WTC11 (cell line): ENCODE measurements around the gene ROBO1. TPM values are rescaled to one million over a fixed set of nuclear protein-coding genes. Genes with fewer than 3 reads are reported as not detected.

Experiments used
- ATAC-seq: fragments of 200-7000 bp; cut with Tn5 transposase; 2 replicates; pipeline ENCODE4 v1.10.0; 2021; ENCODE audit warnings: mild to moderate bottlenecking, moderate library complexity
- CTCF ChIA-PET: fragments of 300-600 bp; sonication (Branson Sonifier 250); formaldehyde crosslinking; loops from one replicate; lab custom pipeline; 2021; ENCODE audit warnings: antibody characterized with exemption; lab: Charles Lee
- POLR2A ChIA-PET: fragments of 350-600 bp; sonication (Branson Sonifier 250); formaldehyde crosslinking; loops from one replicate; lab custom pipeline; 2021; ENCODE audit warnings: antibody characterized with exemption; lab: Charles Lee
- DNase-seq: peaks from one replicate; pipeline ENCODE4 v3.0.0; 2021; ENCODE audit warnings: low spot score
- H3K27ac Mint-ChIP-seq: 2 replicates; pipeline ENCODE4 v1.8.0; 2021; ENCODE audit warnings: mixed read lengths
- H3K27me3 Mint-ChIP-seq: 2 replicates; pipeline ENCODE4 v1.8.0; 2021; ENCODE audit warnings: low read depth, mild to moderate bottlenecking, moderate library complexity, mixed read lengths
- H3K36me3 Mint-ChIP-seq: 2 replicates; pipeline ENCODE4 v1.8.0; 2021; ENCODE audit warnings: mixed read lengths
- H3K4me1 Mint-ChIP-seq: 2 replicates; pipeline ENCODE4 v1.8.0; 2022; ENCODE audit warnings: mixed read lengths
- H3K4me3 Mint-ChIP-seq: 2 replicates; pipeline ENCODE4 v1.8.0; 2021; ENCODE audit warnings: mild to moderate bottlenecking, moderate library complexity, mixed read lengths
- H3K9me3 Mint-ChIP-seq: 2 replicates; pipeline ENCODE4 v1.8.0; 2021; ENCODE audit warnings: mixed read lengths
- CREB1 ChIP-seq: sonication (generic); formaldehyde crosslinking; IDR thresholded peaks from 2 replicates; pipeline ENCODE4 v1.8.0; 2023; ENCODE audit warnings: mild to moderate bottlenecking, missing genetic modification reagents
- CREM ChIP-seq: sonication (generic); formaldehyde crosslinking; IDR thresholded peaks from 2 replicates; pipeline ENCODE4 v1.8.1; 2022; ENCODE audit warnings: mild to moderate bottlenecking, missing genetic modification reagents, moderate library complexity
- E2F4 ChIP-seq: sonication (generic); formaldehyde crosslinking; IDR thresholded peaks from 2 replicates; pipeline ENCODE4 v1.8.1; 2022; ENCODE audit warnings: low read depth, mild to moderate bottlenecking, moderate library complexity, missing genetic modification reagents, borderline replicate concordance
- GRHL2 ChIP-seq: fragments of 250-450 bp; sonication (Bioruptor Pico); IDR thresholded peaks from 2 replicates; pipeline ENCODE4 v1.8.0; 2022; ENCODE audit warnings: mild to moderate bottlenecking, moderate library complexity; ENCODE audit not compliant: insufficient replicate concordance, severe bottlenecking
- GTF2I ChIP-seq: fragments of 250-450 bp; sonication (Bioruptor Pico); conservative IDR thresholded peaks from 2 replicates; pipeline ENCODE4 v1.4.0; 2021; ENCODE audit warnings: mild to moderate bottlenecking
- IRF2 ChIP-seq: sonication (generic); formaldehyde crosslinking; IDR thresholded peaks from 2 replicates; pipeline ENCODE4 v1.8.0; 2022; ENCODE audit warnings: low read depth, missing genetic modification reagents, borderline replicate concordance
- JUN ChIP-seq: sonication (generic); formaldehyde crosslinking; IDR thresholded peaks from 2 replicates; pipeline ENCODE4 v1.8.0; 2023; ENCODE audit warnings: mild to moderate bottlenecking, missing genetic modification reagents
- KAT7 ChIP-seq: sonication (generic); formaldehyde crosslinking; IDR thresholded peaks from 2 replicates; pipeline ENCODE4 v1.8.1; 2023; ENCODE audit warnings: missing genetic modification reagents, mild to moderate bottlenecking, borderline replicate concordance
- NFATC4 ChIP-seq: fragments of 250-450 bp; sonication (Bioruptor Pico); IDR thresholded peaks from 2 replicates; pipeline ENCODE4 v1.9.0; 2021; ENCODE audit warnings: mild to moderate bottlenecking
- NFE2L1 ChIP-seq: sonication (generic); formaldehyde crosslinking; IDR thresholded peaks from 2 replicates; pipeline ENCODE4 v1.8.1; 2023; ENCODE audit warnings: missing genetic modification reagents
- NR1H2 ChIP-seq: sonication (generic); formaldehyde crosslinking; IDR thresholded peaks from 2 replicates; pipeline ENCODE4 v1.9.0; 2021; ENCODE audit warnings: mild to moderate bottlenecking, moderate library complexity, missing genetic modification reagents
- OVOL2 ChIP-seq: fragments of 250-450 bp; sonication (Bioruptor Pico); IDR thresholded peaks from 2 replicates; pipeline ENCODE4 v1.9.0; 2021; ENCODE audit warnings: mild to moderate bottlenecking, borderline replicate concordance
- SOX15 ChIP-seq: fragments of 250-450 bp; sonication (Bioruptor Pico); IDR thresholded peaks from 2 replicates; pipeline ENCODE4 v1.9.0; 2021; ENCODE audit warnings: mild to moderate bottlenecking
- SP1 ChIP-seq: sonication (generic); formaldehyde crosslinking; conservative IDR thresholded peaks from 2 replicates; pipeline ENCODE4 v1.8.1; 2022; ENCODE audit warnings: missing genetic modification reagents
- TP53 ChIP-seq: sonication (generic); formaldehyde crosslinking; IDR thresholded peaks from 2 replicates; pipeline ENCODE4 v1.8.1; 2023; ENCODE audit warnings: mild to moderate bottlenecking, missing genetic modification reagents
- USF1 ChIP-seq: sonication (generic); formaldehyde crosslinking; IDR thresholded peaks from 2 replicates; pipeline ENCODE4 v1.8.0; 2022; ENCODE audit warnings: mild to moderate bottlenecking, missing genetic modification reagents
- ZNF121 ChIP-seq: sonication (generic); formaldehyde crosslinking; IDR thresholded peaks from 2 replicates; pipeline ENCODE4 v1.8.0; 2023; ENCODE audit warnings: missing genetic modification reagents
- ZNF138 ChIP-seq: sonication (generic); formaldehyde crosslinking; conservative IDR thresholded peaks from 2 replicates; pipeline ENCODE4 v1.8.1; 2022; ENCODE audit warnings: mild to moderate bottlenecking, moderate library complexity, missing genetic modification reagents
- ZNF317 ChIP-seq: sonication (generic); formaldehyde crosslinking; IDR thresholded peaks from 2 replicates; pipeline ENCODE4 v1.8.1; 2023; ENCODE audit warnings: low read depth, mild to moderate bottlenecking, moderate library complexity, missing genetic modification reagents, borderline replicate concordance
- total RNA-seq: library from RNA; stranded (reverse); gene quantifications from 3 replicates; pipeline ENCODE4 v1.2.3, GENCODE V29; 2021
- TF ChIP-seq, protein P1 (sequence below): sonication (generic); formaldehyde crosslinking; IDR thresholded peaks from 2 replicates; pipeline ENCODE4 v1.8.1; 2022; ENCODE audit warnings: mild to moderate bottlenecking, missing genetic modification reagents, moderate library complexity, borderline replicate concordance
- TF ChIP-seq, protein P2 (sequence below): sonication (generic); formaldehyde crosslinking; conservative IDR thresholded peaks from 2 replicates; pipeline ENCODE4 v1.8.1; 2023; ENCODE audit warnings: mild to moderate bottlenecking, low read depth, missing genetic modification reagents, moderate library complexity

The ROBO1 gene
- total RNA-seq, 1 experiment from 2014 or later: 90.9 TPM

DNA sequence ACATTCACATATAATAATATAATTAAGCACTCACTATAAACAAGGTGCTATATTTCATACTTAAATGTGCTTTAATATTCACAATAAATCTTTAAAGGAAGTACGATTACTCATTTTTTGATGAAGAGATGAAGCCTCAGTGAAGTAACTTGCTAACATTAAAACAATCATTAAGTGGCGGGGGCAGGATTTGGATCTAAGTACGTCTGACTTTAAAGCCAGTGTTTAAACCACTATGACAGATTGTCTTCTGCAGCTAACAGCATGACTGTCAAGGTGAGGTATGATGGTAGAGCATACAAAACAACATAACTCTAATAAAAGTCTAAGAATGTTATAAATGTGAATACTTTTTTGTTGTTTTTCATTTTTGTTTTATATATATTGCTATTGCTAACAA lies 862.1 kb downstream of the ROBO1 start (continued):
- TF ChIP-seq, protein P1, sequence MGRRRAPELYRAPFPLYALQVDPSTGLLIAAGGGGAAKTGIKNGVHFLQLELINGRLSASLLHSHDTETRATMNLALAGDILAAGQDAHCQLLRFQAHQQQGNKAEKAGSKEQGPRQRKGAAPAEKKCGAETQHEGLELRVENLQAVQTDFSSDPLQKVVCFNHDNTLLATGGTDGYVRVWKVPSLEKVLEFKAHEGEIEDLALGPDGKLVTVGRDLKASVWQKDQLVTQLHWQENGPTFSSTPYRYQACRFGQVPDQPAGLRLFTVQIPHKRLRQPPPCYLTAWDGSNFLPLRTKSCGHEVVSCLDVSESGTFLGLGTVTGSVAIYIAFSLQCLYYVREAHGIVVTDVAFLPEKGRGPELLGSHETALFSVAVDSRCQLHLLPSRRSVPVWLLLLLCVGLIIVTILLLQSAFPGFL (CRISPR knock-in tag): no peak
- no peak for TF ChIP-seq CREB1 (CRISPR knock-in tag)
- no peak for TF ChIP-seq OVOL2 (CRISPR knock-in tag)
- TF ChIP-seq E2F4: no peak
- no peak for TF ChIP-seq JUN (CRISPR knock-in tag)
- no peak for TF ChIP-seq SOX15
- TF ChIP-seq GTF2I: no peak

- no peaks in the 10 kb centered on the region for H3K36me3 Mint-ChIP-seq
- H3K4me3 Mint-ChIP-seq: no peak overlapping the region
- no peak for DNase-seq
- TF ChIP-seq IRF2 (CRISPR knock-in tag) (no peak), GRHL2 (no peak), SP1 (CRISPR knock-in tag) (no peak), NR1H2 (CRISPR knock-in tag) (no peak), USF1 (CRISPR knock-in tag) (no peak), ZNF138 (CRISPR knock-in tag) (no peak), ZNF121 (no peak), KAT7 (CRISPR knock-in tag) (no peak), TP53 (no peak)
- H3K27ac Mint-ChIP-seq: no peak overlapping the region
- no peak for ATAC-seq
- CTCF ChIA-PET: no interaction called here
- no peaks in the 10 kb centered on the region for H3K27me3 Mint-ChIP-seq
- H3K4me1 Mint-ChIP-seq: peaks cover 12% of the 10 kb centered on the region
- POLR2A ChIA-PET: no interaction called here
- no peaks in the 10 kb centered on the region for H3K9me3 Mint-ChIP-seq
Measured at GRCh38 chr3:78901544-78901943, 866.3 kb downstream of the ROBO1 start.

- ChIA-PET POLR2A (no interaction called here), CTCF (no interaction called here)
- H3K36me3 Mint-ChIP-seq: no peaks in the 10 kb centered on the region
- no peaks in the 10 kb centered on the region for H3K9me3 Mint-ChIP-seq
- H3K27ac Mint-ChIP-seq: no peak overlapping the region
- no peak for ATAC-seq
- H3K27me3 Mint-ChIP-seq: no peaks in the 10 kb centered on the region
- H3K4me1 Mint-ChIP-seq: peaks cover 13% of the 10 kb centered on the region
- TF ChIP-seq NFE2L1 (CRISPR knock-in tag): no peak
- no peak for TF ChIP-seq NFATC4 (CRISPR knock-in tag)
- H3K4me3 Mint-ChIP-seq: no peak overlapping the region
- DNase-seq: no peak
Measured at GRCh38 chr3:78900880-78901279, 866.9 kb downstream of the ROBO1 start.

DNA sequence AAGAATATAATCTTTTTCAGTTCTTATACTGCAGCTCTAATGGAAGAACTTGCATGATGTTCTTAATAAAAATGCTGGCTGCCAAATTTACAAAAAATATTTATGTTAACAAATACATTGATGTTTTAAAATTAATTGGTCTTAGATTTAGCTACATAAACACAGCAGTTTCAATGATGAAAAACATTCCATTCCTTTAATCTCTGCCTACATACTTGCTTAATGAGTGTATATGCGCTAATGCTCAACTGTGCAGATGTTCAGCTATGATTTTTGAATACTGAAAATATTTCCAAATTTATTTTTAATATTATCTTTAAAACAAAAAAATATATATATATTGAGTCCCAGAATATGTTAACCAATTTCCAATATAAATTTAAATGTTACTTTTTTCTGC lies 867.4 kb downstream of the ROBO1 start:
- DNase-seq (no peak), ATAC-seq (no peak)
- H3K36me3 Mint-ChIP-seq: no peaks in the 10 kb centered on the region
- no peaks in the 10 kb centered on the region for H3K27me3 Mint-ChIP-seq
- peaks cover 17% of the 10 kb centered on the region for H3K4me1 Mint-ChIP-seq
- no peak for TF ChIP-seq ZNF317 (CRISPR knock-in tag)
- TF ChIP-seq CREM: no peak
- TF ChIP-seq, protein P2, sequence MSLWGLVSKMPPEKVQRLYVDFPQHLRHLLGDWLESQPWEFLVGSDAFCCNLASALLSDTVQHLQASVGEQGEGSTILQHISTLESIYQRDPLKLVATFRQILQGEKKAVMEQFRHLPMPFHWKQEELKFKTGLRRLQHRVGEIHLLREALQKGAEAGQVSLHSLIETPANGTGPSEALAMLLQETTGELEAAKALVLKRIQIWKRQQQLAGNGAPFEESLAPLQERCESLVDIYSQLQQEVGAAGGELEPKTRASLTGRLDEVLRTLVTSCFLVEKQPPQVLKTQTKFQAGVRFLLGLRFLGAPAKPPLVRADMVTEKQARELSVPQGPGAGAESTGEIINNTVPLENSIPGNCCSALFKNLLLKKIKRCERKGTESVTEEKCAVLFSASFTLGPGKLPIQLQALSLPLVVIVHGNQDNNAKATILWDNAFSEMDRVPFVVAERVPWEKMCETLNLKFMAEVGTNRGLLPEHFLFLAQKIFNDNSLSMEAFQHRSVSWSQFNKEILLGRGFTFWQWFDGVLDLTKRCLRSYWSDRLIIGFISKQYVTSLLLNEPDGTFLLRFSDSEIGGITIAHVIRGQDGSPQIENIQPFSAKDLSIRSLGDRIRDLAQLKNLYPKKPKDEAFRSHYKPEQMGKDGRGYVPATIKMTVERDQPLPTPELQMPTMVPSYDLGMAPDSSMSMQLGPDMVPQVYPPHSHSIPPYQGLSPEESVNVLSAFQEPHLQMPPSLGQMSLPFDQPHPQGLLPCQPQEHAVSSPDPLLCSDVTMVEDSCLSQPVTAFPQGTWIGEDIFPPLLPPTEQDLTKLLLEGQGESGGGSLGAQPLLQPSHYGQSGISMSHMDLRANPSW: no peak
- CTCF ChIA-PET: no interaction called here
- H3K27ac Mint-ChIP-seq: no peak overlapping the region
- H3K4me3 Mint-ChIP-seq: no peak overlapping the region
- POLR2A ChIA-PET: no interaction called here
- no peaks in the 10 kb centered on the region for H3K9me3 Mint-ChIP-seq
